NCI-H446 treated with DMSO at 0.1 percent for 48 hours (cell line): ENCODE results near the gene FES.
"Not testable (repeated sequence)": the region's sequence is repeated elsewhere in the genome, so short reads cannot be mapped to it uniquely, and the experiment has no call there.

Experiments used
- DNase-seq: peaks from one replicate; lab custom pipeline; 2025; lab: John Stamatoyannopoulos, UW

The FES gene

DNA sequence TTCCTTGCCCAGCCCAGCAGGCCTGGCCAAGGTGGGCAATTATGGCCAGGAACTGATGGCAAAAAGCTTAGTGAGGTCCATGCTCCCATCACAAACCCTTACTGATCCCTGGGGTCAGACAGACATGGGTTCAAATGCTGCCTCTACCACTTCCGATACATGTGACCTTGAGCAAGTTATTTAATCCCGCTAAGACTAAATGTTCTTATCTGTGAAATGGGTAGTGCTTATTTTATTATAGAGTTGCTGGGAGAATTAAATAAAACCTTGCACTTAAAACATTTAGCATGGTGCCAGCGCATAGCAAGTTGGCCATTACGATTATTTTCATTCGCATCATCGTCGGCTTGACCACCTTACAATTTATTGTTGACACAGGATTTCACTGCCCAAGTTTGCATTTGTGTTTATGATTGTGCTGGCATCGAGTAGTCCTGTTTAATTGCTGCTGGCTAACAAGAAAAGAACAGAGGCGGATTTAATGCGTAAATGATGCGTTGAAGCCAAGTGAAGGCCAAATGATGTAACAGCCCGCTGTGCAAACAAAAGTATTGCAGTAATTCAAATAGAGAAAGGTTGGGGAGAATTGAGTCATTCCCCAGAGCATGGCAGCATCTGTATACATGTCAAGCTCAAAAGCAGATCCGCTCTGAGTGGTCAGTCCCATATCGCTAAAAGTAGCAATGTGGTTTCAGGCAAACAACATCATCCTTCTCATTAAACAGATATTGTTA, 23.2 kb upstream of the FES start:
- peak; percentile 62 for DNase-seq

DNA sequence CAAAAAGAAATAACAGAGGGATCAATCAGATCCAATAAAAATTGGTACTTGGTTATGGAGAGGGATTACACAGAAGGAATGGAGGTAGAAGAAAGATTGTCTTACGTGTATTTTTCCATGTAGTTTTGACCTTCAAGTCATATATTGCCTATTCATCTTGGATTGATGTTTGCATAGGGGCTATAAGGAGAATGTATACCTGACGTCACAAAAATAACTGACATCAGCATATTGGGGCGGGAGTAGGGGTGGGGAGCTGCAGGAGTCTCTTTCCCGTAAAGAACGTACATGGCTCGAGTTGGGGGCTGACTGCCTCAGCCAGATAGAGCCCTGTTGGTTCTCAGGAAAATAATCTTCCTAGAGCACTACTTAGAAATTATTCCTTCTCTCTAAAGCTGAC, 21.8 kb upstream of the FES start:
- no peak for DNase-seq

DNA sequence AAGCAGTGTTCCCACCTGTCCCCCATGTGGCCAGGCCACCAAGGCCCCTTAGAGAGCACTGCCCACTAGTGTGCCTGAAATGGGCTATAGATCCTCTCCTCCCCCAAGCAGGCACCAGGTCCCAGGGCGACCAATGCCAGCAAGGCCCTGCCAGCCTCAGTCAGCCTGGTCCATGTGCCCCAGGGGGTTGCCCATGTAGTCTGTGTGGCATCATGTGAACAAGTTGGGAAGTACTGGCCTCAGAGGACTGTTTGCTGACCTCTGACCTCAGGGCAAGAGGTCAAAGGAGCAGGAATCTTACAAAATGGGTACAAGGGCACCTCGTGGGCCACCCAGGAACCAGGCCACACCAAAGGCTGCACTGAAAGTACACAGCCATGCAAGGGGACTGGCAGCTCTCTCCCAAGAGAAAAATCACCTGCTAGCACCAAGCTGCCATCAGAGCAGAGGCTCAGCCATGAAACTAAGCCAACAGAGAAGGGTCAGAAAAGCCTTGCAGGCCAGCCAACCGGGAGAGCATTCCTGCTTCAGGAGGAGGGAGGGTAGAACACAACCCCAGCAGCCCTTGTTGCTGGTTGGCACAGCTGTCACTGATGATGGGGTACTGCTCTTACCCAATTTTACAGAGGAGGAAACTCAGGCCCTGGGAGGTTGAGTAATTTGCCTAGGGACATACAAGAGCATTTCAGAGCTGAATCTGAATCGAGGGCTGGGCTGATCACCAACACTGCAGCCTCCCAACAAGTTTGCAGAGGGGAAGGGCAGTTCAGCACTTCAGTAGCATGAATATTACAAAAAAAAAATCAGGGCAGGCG, 21.1 kb upstream of the FES start:
- DNase-seq: no peak

DNA sequence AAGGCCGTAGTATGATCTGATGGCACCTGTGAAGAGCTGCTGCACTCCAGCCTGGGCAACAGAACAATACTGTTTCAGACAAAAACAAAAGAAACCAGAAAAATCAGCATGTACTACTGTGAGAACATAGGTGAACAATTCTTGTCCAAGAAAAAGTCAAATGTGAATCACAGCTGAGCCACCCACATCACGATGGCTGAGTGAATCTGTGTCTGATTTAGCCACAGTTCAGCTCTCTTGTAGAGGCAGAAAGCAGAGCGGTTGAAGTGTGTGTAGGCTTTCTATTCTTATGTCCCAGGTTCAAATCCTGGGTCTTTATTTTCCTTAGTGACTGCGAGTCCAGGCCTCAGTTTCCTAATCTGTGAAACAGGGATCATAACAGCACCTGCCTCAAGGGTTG, 20.3 kb upstream of the FES start:
- DNase-seq: no peak

DNA sequence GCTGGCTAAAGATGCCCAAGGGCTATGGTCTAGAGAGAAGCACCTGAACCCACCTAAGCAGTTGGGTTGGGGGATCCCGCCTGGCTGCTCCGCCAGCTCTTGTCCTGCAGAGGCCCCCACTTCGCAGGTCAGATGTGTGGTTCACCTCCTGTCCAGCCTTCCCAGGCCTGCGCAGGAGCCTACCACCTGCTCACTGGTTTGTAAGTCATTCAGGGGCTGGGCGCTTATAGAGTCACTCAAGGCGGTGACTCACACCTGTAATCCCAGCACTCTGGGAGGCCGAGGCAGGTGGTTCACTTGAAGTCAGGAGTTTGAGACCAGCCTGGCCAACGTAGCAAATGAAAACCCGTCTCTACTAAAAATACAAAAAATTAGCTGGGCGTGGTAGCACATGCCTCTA, 19.8 kb upstream of the FES start:
- no peak for DNase-seq

DNA sequence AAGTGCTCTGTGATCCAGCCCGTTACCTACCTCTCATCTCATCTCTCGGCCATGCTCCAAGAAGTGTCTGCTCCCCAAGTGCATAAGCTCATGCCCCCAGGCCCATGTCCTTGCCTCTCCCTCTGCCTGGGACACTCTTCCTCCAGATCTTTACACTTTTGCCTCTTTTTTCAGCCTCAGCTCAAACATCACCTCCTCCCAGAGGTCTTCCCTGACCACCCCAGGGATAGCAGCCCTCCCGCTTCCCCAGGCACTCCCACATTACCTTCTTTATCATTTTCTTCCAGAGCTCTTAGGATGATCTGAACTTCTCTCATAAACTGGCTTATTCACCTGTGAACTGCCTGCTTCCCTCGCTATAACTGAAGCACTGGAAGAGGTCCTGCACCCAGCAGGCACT, 18.6 kb upstream of the FES start:
- DNase-seq: no peak

DNA sequence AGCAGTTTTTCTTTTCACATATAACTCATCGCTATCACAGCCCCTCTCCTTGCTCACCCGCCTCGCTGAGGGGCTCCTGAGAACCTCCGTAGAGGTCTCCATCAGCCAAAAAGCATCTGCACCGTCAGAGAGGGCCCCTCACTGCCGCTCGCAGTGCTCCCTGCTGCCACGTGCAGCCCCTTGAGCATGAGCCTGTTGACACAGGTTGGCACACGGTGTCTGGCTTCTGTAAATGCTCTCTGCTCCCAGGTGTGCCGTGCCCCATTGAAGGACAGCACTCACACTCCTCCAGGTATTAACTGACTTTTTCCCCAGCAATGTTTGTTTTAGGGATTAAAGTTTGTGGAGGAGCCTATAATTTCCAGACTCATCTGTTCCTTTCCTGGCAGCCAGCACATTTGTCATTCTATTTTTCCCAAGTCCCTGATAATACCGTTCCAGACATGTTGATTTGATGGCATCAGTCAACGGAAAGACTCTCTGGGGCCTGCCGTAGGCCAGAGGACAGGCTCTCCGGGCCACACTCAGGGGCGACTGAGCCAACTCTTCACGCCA, 18.1 kb upstream of the FES start:
- no peak for DNase-seq

DNA sequence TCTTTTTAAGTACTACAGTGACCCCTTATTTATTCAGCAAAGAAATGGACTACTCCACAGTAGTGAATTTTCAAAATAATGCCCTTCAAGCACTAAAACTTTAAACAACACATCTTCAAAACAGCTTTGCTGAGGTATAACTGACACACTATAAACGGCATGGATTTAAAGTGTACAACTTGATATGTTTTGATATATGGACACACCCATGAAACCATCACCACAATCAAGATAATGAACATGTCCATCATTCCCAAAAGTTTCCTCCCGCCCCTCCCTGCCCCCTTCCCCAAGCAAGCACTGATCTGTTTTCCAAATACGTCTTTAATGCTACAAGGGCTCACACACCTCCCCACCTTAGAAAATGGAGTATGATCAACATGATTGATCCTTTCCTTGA, 17.5 kb upstream of the FES start:
- no peak for DNase-seq

DNA sequence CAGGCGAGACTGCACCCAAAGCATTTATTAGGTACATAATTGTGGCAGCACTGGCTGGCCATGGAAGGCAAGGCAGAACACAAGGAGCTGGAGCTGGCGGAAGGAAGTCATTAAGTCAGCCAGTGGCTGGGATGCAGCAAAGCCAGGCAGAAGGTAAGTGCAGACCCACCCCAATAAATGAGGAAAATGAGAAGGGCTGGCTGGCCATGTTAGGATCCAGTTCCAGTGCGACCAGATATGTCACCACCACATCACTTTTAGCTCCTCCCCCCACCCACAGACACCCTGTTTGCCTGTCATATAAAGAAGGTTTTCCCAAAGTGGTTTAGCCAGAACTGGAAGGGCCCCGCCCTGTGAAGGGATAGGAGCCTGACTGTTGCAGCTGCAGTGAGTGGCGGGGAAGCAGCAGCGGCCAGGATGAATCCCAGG, 16.0 kb upstream of the FES start, which contains the start of gene FURIN:
Gene FURIN, plus strand, starts transcription at position 328 of the 429 bp plus-strand sequence. CDS start 7,153 bp downstream, outside the sequence.
- DNase-seq: no peak

DNA sequence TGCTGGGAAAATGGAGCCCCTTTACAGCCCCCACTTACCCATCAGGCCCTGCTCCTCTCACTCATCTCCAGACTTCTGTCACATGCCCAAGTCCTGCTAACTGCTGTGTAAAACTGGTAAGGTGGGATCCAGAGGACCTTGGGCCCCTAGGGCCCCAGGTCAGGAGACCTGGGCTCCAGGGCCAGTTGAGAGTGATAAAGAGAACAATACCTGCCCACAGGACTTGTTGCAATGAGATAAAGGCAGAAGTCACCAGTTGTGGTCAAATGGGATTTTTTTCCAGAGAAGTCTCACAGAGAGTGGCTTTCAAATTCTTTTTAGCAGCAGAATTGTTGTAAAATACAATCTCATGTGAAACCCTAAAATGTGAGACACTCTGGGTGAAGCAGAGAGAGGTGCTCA, 15.2 kb upstream of the FES start:
- no peak for DNase-seq

DNA sequence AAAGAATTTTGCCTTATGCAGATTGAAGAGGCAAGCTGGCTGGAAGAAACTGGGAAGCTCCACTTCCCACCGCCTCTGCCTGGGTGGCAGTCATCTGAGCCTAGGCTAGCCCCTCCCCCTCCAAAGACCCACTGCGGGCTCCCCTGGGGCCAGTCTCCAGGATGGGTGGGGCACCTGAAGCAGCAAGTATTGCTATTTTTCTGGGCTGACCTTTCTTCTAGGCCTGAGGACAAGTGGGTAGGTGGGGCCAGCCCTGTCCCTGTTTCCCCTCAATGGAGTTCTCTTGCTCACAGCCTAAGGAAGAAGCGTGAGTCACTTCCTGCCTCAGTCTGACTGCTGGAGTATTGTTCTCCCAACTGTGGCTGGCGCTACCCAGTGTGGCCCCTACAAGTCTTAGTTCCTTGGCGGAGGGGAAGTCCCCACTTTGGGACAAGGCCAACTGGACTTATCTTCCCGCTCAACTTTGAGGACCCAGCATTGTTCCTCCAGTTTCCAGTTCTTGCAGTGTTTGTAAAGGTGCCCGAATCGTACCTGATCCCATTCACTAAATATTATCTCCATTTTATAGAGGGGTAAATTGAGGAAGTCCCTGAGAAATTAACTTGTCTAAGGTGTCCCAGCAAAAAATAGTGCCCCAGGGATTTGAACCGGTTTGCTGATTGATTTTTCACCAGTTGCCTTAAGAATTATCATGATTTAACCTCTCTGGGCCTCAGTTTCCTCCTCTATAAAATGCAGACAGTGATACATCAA, 14.5 kb upstream of the FES start:
- no peak for DNase-seq

DNA sequence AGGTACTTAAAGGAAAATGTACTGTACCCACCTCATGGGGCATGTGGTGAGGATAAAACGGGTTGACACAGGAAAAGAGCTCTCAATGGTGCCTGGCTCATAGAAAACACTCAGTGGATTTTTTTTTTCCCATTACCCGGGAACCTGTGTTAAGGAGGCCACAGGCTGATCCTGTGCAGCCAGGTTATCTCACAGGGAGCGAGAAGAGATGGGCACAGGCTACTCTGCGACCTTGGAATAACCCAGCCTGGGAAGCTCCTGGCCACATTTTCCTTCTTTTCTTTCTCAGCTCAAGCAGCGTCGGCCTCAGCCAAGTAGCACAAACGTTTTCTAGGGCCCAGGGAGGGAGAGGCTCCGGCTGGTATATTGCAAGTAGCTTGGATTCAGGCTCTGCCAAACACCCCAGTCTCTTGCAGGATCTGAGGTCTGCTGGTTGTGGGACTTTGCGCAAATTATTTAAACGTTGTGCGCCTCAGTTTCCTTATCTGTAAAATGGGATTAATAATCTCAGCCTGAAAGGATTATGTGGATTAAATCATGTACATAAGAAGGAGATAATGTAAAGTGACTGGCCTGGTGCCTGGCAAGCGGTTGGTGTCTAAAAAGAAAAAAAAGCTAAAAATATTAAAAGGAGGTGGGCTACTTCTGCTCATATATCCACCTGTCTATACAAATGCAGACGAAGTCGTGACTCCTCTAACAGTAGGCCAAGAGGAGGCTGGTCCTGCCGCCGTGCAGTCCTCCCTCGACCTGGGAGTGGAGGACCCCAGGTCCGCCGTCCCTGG, 13.8 kb upstream of the FES start:
- no peak for DNase-seq

DNA sequence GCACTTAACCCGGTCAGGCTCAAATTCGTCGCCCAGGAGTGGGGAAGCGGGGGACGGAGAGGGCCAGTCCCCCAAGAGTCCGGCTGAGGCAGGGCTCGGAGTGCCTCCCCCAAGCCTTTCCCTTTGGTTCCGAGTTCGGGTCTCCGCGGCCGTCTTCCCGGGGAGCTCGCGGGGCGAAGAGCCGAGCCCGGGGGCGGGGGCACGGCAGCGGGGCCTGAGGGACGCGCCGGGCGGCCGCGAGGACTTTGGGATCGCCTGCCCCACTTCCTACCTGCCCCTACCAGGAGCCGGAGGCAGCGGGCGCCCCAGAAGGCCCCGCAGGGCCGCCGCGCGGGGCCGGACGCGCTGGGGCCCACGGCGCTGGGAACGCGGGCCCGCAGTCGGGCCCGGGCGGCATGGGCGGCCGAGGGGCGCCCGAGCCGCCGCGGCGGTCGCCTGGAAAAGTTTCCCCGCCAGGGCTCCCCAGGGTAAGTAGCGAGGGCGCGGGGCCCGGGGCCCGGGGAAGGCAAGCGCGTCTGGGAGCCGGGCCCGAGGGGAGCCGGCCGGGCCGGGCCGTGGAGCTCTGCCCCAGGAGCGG, 13.1 kb upstream of the FES start:
- no peak for DNase-seq

DNA sequence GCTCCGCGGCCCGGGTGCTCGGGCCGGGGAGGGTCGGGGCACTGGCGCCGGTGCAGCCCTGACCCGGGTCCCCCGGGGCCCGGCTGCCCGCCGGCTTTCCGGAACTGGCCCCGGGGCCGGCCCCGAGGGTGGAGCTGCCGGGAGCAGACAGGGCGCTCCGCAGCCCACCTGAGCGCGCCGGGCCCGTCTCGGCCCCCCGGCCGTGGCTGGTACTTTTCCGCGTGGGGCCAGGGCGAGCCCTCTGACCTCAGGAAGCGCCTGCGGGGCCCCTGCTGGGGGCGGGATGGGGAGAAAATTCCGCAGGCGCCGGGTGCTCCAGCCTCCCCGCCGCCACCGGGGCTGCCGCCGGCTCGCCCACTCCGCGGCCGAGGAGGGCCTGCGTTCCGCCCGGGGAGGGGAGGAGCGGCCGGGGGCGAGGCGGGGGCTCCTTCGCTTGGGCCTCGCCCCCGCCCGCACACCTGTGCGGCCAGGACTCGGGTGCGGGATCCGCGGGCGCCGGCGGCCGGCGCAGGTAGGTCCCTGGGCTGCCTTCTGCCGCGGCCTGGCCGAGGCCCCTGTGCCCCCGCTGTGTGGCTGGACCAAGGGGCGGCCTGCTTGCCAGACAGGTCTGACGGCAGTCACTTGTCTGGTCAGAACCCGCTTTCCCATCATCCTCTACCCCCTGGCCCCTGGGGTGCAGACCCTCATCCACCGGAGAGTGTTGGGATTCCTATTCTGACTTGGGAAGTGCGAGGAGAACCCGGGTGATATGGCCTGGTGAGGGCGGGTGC, 12.4 kb upstream of the FES start:
- no peak for DNase-seq

DNA sequence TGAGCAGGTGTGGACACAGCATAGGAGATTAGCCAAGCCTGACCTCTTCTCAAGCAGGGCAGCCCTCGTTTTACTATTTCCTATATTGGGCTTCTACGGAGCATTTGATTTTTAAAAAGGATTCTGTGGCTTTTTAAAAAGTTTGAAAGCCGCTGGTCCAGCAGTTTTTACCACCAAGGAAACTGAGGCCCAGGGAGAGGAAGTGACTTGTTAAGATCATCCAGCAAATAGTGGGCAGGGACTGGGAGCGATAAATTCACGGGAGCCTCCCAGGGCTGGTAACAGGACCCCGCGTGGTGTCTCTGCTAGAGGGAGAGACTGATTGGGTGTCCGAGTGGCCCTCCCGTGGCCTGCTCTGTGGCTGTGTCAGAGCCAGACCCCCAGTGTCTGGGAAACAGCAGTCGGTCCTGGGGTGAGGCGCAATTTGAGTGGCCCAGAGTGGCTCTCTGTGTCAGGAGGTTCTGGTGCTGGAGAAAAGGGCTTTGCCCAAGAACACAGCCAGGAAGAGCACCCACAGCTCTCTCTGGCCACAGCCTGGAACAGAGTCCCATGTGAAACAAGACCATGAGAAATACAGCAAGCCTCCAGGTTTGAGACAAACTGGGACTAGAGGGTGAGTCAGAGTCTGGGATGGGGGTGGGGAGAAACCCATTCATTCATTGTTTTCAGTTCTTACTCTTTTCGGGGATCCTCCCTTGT, 11.7 kb upstream of the FES start:
- DNase-seq: no peak

DNA sequence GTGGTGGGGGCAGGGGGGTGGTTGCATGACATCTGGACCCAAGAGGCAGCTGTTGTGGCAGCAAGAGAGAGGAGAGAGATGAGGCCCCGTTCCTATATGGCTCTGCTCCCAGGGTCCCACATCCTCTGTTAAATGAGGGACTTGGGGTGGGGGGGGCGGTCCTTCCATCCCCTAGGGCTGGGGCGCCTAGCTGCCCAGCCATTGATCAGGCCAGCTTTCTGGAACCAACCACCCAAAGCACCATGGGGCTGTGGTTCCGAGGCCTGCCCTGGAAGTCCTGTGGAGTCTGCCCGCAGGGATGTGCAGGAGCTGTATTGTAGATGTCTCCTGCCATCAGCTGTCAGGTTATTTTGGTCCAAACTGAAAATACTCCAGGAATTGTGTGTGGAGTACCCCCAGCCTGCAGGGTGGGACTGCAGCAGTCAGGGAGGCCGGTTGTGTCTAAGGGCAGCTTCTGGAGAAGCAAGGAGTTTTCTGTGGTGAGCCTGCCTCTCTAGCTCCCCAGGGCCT, 10.8 kb upstream of the FES start:
- no peak for DNase-seq

DNA sequence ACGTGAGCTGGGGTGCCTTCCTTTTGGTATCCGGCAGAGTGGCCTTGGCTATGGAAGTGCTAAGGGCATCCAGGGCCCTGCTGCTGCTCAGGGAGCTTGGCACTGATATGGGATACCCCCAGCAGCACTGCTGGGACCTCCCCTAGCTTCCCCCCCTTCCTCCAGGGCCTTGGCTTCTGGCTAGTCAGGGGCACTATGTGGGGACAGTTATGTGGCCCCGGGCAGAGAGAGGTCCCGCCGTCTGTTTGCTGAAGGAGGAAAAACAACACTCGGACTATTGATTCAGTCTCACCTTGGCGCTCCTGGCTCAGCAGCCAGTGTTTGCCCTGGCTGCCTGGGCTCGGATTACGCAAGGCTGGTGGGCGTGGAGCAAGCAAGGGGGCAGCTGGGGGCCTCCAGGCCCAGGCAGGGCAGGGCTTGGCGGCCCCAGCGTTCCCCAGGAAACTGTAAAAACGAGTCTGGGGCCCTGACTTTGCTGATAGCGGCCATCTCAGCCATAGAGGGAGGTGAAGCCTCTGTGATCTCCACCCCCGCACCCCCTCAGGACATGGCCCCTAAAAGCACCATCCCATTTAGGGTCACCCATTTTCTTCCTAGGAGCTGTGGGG, 10.2 kb upstream of the FES start:
- DNase-seq: no peak

DNA sequence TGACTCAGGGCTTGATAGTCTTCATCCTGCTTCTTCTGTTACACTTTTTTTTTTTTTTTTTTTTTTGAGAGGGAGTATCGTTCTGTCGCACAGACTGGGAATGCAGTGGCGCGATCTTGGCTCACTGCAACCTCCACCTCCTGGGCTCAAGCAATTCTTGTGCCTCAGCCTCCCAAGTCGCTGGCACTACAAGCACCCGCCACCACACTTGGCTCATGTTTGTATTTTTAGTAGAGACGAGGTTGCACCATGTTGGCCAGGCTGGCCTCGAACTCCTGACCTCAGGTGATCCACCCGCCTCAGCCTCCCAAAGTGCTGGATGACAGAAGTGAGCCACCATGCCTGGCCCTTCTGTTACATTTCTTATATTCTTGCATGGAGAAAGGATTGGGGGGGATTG, 9.3 kb upstream of the FES start:
- not testable (repeated sequence) for DNase-seq

DNA sequence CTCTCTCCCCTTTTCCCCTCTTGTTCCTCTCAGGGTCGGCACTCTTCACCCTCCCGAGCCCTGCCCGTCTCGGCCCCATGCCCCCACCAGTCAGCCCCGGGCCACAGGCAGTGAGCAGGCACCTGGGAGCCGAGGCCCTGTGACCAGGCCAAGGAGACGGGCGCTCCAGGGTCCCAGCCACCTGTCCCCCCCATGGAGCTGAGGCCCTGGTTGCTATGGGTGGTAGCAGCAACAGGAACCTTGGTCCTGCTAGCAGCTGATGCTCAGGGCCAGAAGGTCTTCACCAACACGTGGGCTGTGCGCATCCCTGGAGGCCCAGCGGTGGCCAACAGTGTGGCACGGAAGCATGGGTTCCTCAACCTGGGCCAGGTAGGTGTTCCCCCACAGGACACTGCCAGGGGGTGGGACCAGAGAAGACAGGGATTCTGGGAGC, 8.7 kb upstream of the FES start:
- DNase-seq: no peak
